D721Med (cell line): ENCODE data around the gene HSPA1L.

Experiments used
- DNase-seq: peaks from one replicate; pipeline ENCODE4 v3.0.0; 2011; ENCODE audit warnings: low spot score; ENCODE audit not compliant: insufficient read length
- FAIRE-seq: peaks from 2 replicates; lab custom pipeline; 2011; peaks lifted over from hg19 to GRCh38; lab: Jason Lieb, UNC
- TF ChIP-seq, protein P1 (sequence below): IDR thresholded peaks from 2 replicates; pipeline ENCODE4 v1.5.1; 2012; ENCODE audit warnings: mild to moderate bottlenecking, control low read depth; ENCODE audit not compliant: insufficient read depth; ENCODE audit errors: missing control alignments

Gene HSPA1L

DNA sequence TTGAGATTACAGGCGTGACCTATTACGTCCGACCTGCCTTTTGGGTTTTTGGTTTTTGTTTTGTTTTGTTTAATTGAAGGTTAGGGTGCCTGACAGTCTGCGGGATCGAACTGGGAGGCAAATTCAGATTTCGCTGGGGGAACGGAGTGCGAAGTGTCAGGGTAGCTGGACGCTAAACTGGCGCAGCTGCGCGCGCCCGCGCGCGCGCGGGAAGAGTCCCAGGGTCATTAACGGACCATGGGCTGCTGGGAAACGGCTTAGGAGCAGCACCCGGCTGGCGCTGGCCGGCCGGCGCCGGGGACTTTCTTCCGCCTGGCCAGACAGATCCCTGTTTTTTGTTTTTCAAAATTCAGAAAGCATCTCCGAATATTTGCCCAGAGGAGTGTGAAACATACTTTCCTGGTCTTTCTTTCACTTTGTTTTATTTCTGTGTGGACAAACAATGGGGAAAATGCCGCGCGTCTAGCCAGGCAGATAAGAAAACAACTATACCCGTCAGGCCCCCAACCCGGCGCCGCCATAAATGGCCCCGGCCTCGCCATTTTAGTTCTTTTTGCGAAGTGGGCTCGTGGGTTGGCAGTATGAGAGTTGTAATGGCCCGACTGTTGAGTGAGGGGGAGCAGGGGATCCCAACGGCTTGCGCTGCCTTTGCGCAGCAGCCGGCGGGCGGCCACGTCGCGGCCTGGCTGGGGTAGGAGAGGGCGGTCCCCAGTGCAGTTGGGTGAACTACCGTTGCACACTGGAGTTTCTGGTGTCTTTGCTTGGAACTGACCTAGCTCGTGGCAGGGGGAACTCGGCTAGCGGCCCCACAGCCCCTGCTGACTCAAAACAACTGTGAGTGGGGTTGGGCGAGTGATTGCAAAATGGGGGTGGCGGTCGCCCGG is 19.5 kb upstream of the HSPA1L start:
- DNase-seq: peak; percentile 95
- FAIRE-seq: no peak

DNA sequence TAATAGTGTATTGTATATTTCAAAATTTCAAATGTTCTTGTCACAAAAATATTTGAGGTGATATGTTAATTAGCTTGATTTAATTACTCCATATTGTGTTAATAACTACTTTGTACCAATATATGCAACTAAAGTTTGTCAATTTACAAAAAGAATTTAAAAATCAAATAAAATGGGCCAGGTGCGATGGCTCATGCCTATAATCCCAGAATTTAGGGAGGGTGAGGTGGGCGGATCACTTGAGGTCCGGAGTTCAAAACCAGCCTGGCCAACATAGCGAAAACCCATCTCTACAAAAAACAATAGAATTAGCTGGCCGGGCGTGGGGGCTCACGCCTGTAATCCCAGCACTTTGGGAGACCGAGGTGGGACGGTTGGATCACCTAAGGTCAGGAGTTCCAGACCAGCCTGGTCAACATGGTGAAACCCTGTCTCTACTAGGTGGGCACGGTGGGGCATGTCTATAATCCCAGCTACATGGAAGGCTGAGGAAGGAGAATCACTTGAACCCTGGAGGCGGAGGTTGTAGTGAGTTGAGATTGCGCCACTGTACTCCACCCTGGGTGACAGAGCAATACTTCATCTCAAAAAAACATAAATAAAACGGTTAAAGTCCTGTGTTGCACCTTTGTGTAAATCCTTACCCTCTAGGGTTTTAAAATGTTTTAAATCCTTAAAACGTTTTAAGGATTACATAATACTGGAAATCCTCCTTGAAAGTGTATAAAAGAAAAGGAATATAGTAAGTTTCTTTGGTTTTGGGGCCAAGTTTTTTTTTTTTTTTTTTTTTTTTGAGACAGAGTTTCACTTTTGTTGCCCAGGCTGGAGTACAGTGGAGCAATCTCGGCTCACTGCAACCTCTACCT is 16.5 kb upstream of the HSPA1L start:
- FAIRE-seq (no peak), DNase-seq (no peak)
- TF ChIP-seq, protein P1, sequence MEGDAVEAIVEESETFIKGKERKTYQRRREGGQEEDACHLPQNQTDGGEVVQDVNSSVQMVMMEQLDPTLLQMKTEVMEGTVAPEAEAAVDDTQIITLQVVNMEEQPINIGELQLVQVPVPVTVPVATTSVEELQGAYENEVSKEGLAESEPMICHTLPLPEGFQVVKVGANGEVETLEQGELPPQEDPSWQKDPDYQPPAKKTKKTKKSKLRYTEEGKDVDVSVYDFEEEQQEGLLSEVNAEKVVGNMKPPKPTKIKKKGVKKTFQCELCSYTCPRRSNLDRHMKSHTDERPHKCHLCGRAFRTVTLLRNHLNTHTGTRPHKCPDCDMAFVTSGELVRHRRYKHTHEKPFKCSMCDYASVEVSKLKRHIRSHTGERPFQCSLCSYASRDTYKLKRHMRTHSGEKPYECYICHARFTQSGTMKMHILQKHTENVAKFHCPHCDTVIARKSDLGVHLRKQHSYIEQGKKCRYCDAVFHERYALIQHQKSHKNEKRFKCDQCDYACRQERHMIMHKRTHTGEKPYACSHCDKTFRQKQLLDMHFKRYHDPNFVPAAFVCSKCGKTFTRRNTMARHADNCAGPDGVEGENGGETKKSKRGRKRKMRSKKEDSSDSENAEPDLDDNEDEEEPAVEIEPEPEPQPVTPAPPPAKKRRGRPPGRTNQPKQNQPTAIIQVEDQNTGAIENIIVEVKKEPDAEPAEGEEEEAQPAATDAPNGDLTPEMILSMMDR: no peak

More for the DNA sequence above, 19.5 kb upstream of the HSPA1L start:
- TF ChIP-seq, protein P1: no peak

DNA sequence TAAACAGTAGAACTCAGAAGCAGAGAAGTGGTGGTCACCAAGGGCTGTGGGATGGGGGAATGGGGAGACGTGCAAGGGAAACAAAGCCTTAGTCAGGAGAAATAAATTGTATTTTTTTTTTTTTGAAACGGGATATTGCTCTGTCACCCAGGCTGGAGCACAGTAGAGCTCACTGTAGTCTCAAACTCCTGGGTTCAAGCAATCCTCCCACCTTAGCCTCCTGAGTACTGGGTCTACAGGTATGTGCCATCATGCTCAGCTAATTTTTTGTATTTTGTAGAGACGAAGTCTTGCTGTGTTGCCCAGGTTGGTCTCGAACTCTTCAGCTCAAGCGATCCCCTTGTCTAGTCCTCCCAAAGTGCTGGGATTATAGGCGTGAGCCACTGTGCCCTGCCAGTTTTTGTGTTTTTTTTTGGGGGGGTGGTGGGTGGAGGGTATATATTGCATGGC is 15.8 kb upstream of the HSPA1L start:
- no peak for FAIRE-seq
- TF ChIP-seq, protein P1: no peak
- no peak for DNase-seq

DNA sequence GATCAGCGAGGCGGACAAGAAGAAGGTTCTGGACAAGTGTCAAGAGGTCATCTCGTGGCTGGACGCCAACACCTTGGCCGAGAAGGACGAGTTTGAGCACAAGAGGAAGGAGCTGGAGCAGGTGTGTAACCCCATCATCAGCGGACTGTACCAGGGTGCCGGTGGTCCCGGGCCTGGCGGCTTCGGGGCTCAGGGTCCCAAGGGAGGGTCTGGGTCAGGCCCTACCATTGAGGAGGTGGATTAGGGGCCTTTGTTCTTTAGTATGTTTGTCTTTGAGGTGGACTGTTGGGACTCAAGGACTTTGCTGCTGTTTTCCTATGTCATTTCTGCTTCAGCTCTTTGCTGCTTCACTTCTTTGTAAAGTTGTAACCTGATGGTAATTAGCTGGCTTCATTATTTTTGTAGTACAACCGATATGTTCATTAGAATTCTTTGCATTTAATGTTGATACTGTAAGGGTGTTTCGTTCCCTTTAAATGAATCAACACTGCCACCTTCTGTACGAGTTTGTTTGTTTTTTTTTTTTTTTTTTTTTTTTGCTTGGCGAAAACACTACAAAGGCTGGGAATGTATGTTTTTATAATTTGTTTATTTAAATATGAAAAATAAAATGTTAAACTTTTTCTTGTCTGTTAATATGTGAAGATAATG is 14.7 kb upstream of the HSPA1L start:
- TF ChIP-seq, protein P1: peak; percentile 48
- FAIRE-seq: no peak
- no peak for DNase-seq

DNA sequence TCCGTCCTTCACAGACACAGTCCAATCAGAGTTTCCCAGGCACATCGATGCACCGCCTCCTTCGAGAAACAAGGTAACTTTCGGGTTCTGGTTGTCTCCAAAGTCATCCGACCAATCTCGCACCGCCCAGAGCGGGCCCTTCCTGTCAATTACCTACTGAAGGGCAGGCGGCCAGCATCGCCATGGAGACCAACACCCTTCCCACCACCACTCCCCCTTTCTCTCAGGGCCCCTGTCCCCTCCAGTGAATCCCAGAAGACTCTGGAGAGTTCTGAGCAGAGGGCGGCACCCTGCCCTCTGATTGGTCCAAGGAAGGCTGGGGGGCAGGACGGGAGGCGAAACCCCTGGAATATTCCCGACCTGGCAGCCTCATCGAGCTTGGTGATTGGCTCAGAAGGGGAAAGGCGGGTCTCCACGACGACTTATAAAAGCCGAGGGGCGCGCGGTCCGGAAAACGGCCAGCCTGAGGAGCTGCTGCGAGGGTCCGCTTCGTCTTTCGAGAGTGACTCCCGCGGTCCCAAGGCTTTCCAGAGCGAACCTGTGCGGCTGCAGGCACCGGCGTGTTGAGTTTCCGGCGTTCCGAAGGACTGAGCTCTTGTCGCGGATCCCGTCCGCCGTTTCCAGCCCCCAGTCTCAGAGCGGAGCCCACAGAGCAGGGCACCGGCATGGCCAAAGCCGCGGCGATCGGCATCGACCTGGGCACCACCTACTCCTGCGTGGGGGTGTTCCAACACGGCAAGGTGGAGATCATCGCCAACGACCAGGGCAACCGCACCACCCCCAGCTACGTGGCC is 12.4 kb upstream of the HSPA1L start, which contains the start of gene HSPA1B:
TSS of gene HSPA1B (plus strand) at position 453 of the 794 bp plus-strand sequence. CDS start at position 666, 213 bp downstream.
- DNase-seq: peak; percentile 96
- TF ChIP-seq, protein P1: no peak
- no peak for FAIRE-seq

DNA sequence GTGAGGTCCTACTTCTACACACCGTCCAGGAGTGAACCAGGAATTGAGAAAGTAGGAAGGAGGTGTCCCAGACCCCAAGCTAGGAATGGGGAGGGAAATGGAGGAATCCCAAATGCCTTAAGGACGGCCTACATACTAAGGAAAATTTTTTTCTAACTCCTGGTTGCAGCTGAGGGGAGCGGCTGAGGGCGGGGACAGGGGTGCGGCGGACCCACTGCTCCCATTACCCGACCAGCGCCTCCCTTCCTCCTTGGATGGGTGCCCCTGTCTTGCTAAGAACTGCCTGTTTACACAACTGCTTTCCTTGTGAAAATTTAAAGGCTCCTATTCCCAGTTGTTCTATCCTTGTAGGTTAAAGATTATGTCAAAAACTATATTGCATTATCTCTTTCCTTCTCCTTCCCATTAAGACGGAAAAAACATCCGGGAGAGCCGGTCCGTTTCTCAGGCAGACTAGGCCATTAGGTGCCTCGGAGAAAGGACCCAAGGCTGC is 11.8 kb upstream of the HSPA1L start:
- no peak for DNase-seq
- no peak for FAIRE-seq
- TF ChIP-seq, protein P1: no peak
